Ovary (tissue), 9 donors: ENCODE measurements around the gene APOC3. TPM values are rescaled to one million over a fixed set of nuclear protein-coding genes. Genes with fewer than 3 reads are reported as not detected.

ENCODE experiments used
- DNase-seq, 5 donors: peaks; one replicate each; pipeline ENCODE4 v3.0.0-alpha.2; 2019 to 2020
- H3K27ac ChIP-seq, 2 donors: fragments of 200-600 bp; one replicate each; pipeline versions ENCODE4 v1.5.1 to v1.8.0; 2019 to 2022
- H3K27me3 ChIP-seq: fragments of 200-600 bp; one replicate; pipeline ENCODE4 v1.8.0; 2022
- H3K36me3 ChIP-seq: fragments of 200-600 bp; sonication (generic); one replicate; pipeline ENCODE4 v1.5.1; 2019
- H3K4me1 ChIP-seq: one replicate; pipeline ENCODE4 v1.8.1; 2013; ENCODE audit warnings: mild to moderate bottlenecking, moderate library complexity; ENCODE audit not compliant: insufficient read depth
- H3K4me3 ChIP-seq: fragments of 200-600 bp; sonication (generic); one replicate; pipeline ENCODE4 v1.5.1; 2017
- H3K9me3 ChIP-seq, 2 donors: fragments of 200-600 bp in 1 of 2; sonication (generic) in 1 of 2; one replicate each; pipeline versions ENCODE4 v1.5.1 to v1.8.1; 2013 to 2019; ENCODE audit warnings: mild to moderate bottlenecking in 1 of 2, moderate library complexity in 1 of 2
- CTCF ChIP-seq, 3 donors: fragments of 450-650 bp in 2 of 3; fragments of 200-600 bp in 1 of 3; IDR thresholded peaks; one replicate each; pipeline versions ENCODE4 v1.5.1 to v1.8.0; 2016 to 2022; ENCODE audit warnings: antibody characterized with exemption in 3 of 3, mild to moderate bottlenecking in 1 of 3
- EP300 ChIP-seq: sonication (generic); formaldehyde crosslinking; IDR thresholded peaks from one replicate; pipeline ENCODE4 v1.6.1; 2017; ENCODE audit warnings: antibody characterized with exemption
- POLR2A ChIP-seq: fragments of 450-650 bp; IDR thresholded peaks from one replicate; pipeline ENCODE4 v1.6.1; 2017; ENCODE audit warnings: antibody characterized with exemption, mild to moderate bottlenecking, moderate library complexity
- WGBS, 3 donors: extraction: QIAGEN DNeasy Blood & Tissue Kit in 1 of 3; methylation state at CpG; one replicate each; pipeline versions ENCODE4 v1.1.5 to v1.1.7; 2013 to 2017; 5-methylcytosine and 5-hydroxymethylcytosine counted together
- intact Hi-C, 4 donors: fragments of 100-400 bp; cut with DNase I; formaldehyde crosslinking; loops; one replicate each; pipeline versions ENCODE4 v1.11.0 to v1.15.1; 2022 to 2023
- polyA plus RNA-seq, 2 donors: library from polyadenylated mRNA; stranded (reverse); fragments of 200-250 nt in 1 of 2; fragments of 350-450 nt in 1 of 2; fragmentation: Illumina TruSeq in 1 of 2; extraction: RNeasy Lipid Tissue Mini Kit (QIAGEN cat#74804) in 1 of 2; gene quantifications; one replicate each; pipeline ENCODE4 v1.2.3, GENCODE V29; 2013 to 2014
- total RNA-seq, 7 donors: library from RNA; depleted of rRNA in 2 of 7; stranded (reverse); fragments of >200 nt in 2 of 7; fragmentation: NEBNext Ultra II Directional in 3 of 7; extraction: Animal tissue kit (Norgen Biotek cat#: 25700) in 3 of 7; gene quantifications; one replicate each; pipeline versions ENCODE4 v1.1.0 to v1.2.4, GENCODE V29; 2016 to 2023
- donor health status: DM: no; HTN: no; CAD: no; lungs with moderate emphysema.
- donor health status: DM: no; HTN: no; CAD: no.
- donor health status: Bipolar disorder and iron deficiency.
- donor health status: DM: yes; HTN: yes; CAD: no.
- donor health status: DM: no; HTN: no; CAD: no.
- donor health status: DM: yes; HTN: yes; CAD: no.

APOC3 gene
- total and polyA plus RNA-seq, 9 donors, result 2.7 to 18.0 (median 4.3) TPM; not detected in 6

DNA sequence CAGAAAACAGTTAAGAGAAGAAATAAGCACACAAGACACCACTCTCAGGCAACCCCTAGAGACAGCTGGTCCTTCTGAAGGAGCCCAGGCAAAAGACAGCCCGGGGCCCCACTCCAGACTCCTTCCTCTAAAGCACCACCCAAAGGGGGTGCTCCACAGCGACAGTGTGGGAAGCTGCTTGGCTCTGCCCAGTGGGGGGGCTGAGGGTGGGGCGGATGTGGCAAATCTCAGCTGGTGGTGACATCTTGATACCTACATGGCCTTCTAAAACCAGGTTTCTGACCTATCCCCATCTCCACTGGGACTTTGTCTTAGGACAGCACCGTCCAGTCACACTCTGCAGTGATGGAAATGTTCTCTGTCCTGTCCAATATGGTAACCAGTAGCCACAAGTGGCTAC lies 17.9 kb downstream of the APOC3 start:
- no peaks in the 10 kb centered on the region for H3K27me3 ChIP-seq
- peaks cover 7% of the 10 kb centered on the region for H3K4me1 ChIP-seq
- TF ChIP-seq CTCF (IDR thresholded peaks at IDR 0.05) (no peak), EP300 (no peak), POLR2A (no peak)
- intact Hi-C loops, result no loop called here
- H3K27ac ChIP-seq, result no peak overlapping the region
- DNase-seq, result no peak
- no peak overlapping the region for H3K4me3 ChIP-seq
- no peaks in the 10 kb centered on the region for H3K36me3 ChIP-seq
- H3K9me3 ChIP-seq, result no peaks in the 10 kb centered on the region
- WGBS, 3 donors, result 90 to 95% (median 95%) methylated on average over 4 of the region's 4 CpGs

DNA sequence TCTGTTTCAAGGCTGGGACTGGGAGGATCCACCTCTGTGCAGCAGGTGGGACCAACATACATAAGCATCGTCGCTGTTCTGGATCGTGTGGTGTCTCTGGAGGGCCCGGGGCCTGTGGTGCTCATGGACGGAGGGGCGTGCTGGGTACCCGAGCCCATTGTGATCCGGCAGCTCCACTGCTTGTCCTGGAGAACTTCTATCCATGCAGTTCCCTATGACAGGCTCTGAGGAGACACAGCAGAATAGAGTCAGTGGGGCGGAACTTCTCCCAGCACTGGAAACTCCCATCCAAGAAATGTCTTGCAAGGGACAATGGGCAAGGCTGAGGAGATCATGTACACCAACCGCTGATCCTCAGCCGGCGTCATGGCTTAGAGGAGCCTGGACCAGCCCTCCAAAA lies 19.4 kb downstream of the APOC3 start:
- Histone ChIP-seq H3K4me1 (peaks cover 12% of the 10 kb centered on the region), H3K27ac (no peak overlapping the region), H3K9me3 (no peaks in the 10 kb centered on the region), H3K4me3 (no peak overlapping the region), H3K27me3 (no peaks in the 10 kb centered on the region), H3K36me3 (no peaks in the 10 kb centered on the region)
- no peak for DNase-seq
- TF ChIP-seq EP300, result no peak
- no peak for TF ChIP-seq POLR2A
- no peak for TF ChIP-seq CTCF (IDR thresholded peaks at IDR 0.05)
- 95 to 98% (median 97%) methylated on average over 12 of the region's 12 CpGs for WGBS, 3 donors
- intact Hi-C loops, result no loop called here

DNA sequence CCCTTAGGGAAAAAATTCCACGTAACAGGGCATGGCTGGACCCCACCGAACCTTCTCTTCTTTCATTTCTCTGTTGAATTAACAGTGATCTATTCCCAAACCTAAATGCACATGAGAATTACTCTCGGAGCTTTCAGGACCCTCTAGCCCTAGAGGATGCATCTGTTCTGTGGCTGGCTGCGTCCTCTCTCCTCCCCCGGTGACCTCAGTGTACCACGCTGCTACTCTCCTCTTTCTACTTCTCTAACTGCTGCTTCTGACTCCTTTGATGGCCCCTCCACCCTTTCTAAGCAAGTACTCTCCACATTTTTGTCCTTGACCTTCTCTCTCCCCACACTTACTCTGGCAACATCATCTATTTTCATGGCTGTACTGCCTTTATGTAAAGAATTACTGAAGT lies 19.8 kb downstream of the APOC3 start:
- WGBS, 3 donors, result 67 to 79% (median 77%) methylated on average over 6 of the region's 6 CpGs
- no peaks in the 10 kb centered on the region for H3K27me3 ChIP-seq
- H3K27ac ChIP-seq, result no peak overlapping the region
- intact Hi-C loops, result no loop called here
- H3K9me3 ChIP-seq, result no peaks in the 10 kb centered on the region
- no peak for DNase-seq
- no peaks in the 10 kb centered on the region for H3K36me3 ChIP-seq
- TF ChIP-seq EP300 (no peak), POLR2A (no peak), CTCF (IDR thresholded peaks at IDR 0.05) (no peak)
- no peak overlapping the region for H3K4me3 ChIP-seq
- H3K4me1 ChIP-seq, result peaks cover 12% of the 10 kb centered on the region

GRCh38 chr11:116851626-116852025 lies 21.9 kb downstream of the APOC3 start:
- Histone ChIP-seq H3K27ac (peak overlapping the region in 1 of 2 donors; percentile 5), H3K9me3 (no peaks in the 10 kb centered on the region), H3K27me3 (no peaks in the 10 kb centered on the region), H3K4me3 (no peak overlapping the region), H3K36me3 (no peaks in the 10 kb centered on the region), H3K4me1 (peaks cover 12% of the 10 kb centered on the region)
- 63 to 72% (median 70%) methylated on average over 7 of the region's 7 CpGs for WGBS, 3 donors
- no peak for DNase-seq
- intact Hi-C loops, result loop anchor here in 1 of 4 donors (10.0 kb wide), 1 partner anchor 373 kb away; no protein-coding TSS in a partner anchor
- no peak for TF ChIP-seq CTCF (IDR thresholded peaks at IDR 0.05)
- TF ChIP-seq EP300, result no peak
- TF ChIP-seq POLR2A, result no peak
